Measurements from ENCODE around the gene AP3B2.

GRCh38 chr15:82624008-82624407 lies 85.7 kb downstream of the AP3B2 start:
- TF ChIP-seq POLR2A (IDR thresholded peaks at IDR 0.05): no peak
- TF ChIP-seq, protein P1, sequence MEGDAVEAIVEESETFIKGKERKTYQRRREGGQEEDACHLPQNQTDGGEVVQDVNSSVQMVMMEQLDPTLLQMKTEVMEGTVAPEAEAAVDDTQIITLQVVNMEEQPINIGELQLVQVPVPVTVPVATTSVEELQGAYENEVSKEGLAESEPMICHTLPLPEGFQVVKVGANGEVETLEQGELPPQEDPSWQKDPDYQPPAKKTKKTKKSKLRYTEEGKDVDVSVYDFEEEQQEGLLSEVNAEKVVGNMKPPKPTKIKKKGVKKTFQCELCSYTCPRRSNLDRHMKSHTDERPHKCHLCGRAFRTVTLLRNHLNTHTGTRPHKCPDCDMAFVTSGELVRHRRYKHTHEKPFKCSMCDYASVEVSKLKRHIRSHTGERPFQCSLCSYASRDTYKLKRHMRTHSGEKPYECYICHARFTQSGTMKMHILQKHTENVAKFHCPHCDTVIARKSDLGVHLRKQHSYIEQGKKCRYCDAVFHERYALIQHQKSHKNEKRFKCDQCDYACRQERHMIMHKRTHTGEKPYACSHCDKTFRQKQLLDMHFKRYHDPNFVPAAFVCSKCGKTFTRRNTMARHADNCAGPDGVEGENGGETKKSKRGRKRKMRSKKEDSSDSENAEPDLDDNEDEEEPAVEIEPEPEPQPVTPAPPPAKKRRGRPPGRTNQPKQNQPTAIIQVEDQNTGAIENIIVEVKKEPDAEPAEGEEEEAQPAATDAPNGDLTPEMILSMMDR (IDR thresholded peaks at IDR 0.05 in 8 of 11, conservative IDR thresholded peaks at IDR 0.05 in 3 of 11): no peak
- TF ChIP-seq POLR2AphosphoS5 (IDR thresholded peaks at IDR 0.05): no peak

Measured in spleen (tissue), 7 donors.